Bronchial epithelial cell (primary cell): ENCODE measurements around the gene HMOX2. TPM values are rescaled to one million over a fixed set of nuclear protein-coding genes. Genes with fewer than 3 reads are reported as not detected.

Experiments
- DNase-seq: peaks from one replicate; pipeline ENCODE4 v3.0.0-alpha.2; 2010; ENCODE audit warnings: low read depth
- FAIRE-seq: peaks from 2 replicates; lab custom pipeline; 2011; peaks lifted over from hg19 to GRCh38; lab: Jason Lieb, UNC
- H3K27me3 ChIP-seq: 2 replicates; pipeline ENCODE4 v1.5.1; 2011; ENCODE audit warnings: low read length; ENCODE audit not compliant: control insufficient read depth, insufficient read depth
- H3K36me3 ChIP-seq: 2 replicates; pipeline ENCODE4 v1.5.1; 2011; ENCODE audit warnings: low read length; ENCODE audit not compliant: control insufficient read depth, insufficient read depth
- H3K4me3 ChIP-seq: 2 replicates; pipeline ENCODE4 v1.5.1; 2011; ENCODE audit warnings: mild to moderate bottlenecking, low read depth, low read length, control low read depth
- CTCF ChIP-seq: IDR thresholded peaks from 2 replicates; pipeline ENCODE4 v1.5.1; 2011; ENCODE audit warnings: mild to moderate bottlenecking, moderate library complexity, low read length, control low read depth, inconsistent platforms; ENCODE audit not compliant: insufficient read depth, severe bottlenecking
- total RNA-seq: library from RNA; depleted of rRNA; stranded (reverse); fragments of >200 nt; gene quantifications from 2 replicates; pipeline ENCODE4 v1.2.1, GENCODE V29; 2014

The HMOX2 gene
- total RNA-seq, 1 donor from 2014 or later, result 66.1 TPM

DNA sequence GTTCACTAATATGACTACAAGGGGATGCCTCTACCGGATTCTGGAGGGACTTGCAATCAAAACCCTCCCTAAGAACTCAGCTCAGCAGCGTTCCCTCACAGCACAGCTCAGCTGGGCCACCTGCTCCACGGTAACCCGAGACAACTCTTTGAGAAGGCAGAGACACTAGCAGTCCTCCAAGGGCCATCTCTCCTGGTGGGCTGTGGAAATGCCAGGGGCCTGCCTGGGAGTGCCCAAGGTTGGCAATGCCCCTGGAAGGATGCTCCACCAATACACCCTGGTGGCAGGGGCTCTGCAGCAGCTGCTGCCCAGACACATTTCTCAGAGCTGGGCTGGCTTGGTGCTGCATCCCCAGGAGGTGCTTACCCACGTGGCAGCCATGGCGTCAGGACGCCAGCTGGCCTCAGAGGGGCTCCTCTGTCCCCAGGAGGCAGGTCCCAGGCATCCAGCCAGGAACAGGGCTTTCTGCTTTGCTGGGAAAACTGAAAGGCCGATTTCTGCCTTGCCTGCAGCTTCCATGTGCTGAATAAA is 45.9 kb downstream of the HMOX2 start:
- FAIRE-seq (no peak), DNase-seq (no peak)
- H3K36me3 ChIP-seq, result peaks cover 6% of the 10 kb centered on the region
- H3K4me3 ChIP-seq, result no peak overlapping the region
- no peaks in the 10 kb centered on the region for H3K27me3 ChIP-seq
- no peak for TF ChIP-seq CTCF

- Histone ChIP-seq H3K36me3 (peaks cover 6% of the 10 kb centered on the region), H3K4me3 (no peak overlapping the region), H3K27me3 (no peaks in the 10 kb centered on the region)
- no peak for TF ChIP-seq CTCF
- DNase-seq, result no peak
- no peak for FAIRE-seq
Measured at GRCh38 chr16:4523686-4524085, 47.5 kb downstream of the HMOX2 start.

- Histone ChIP-seq H3K36me3 (peaks cover 6% of the 10 kb centered on the region), H3K4me3 (no peak overlapping the region), H3K27me3 (no peaks in the 10 kb centered on the region)
- DNase-seq (no peak), FAIRE-seq (no peak)
- TF ChIP-seq CTCF, result no peak
Measured at GRCh38 chr16:4524571-4524970, 48.4 kb downstream of the HMOX2 start.

DNA sequence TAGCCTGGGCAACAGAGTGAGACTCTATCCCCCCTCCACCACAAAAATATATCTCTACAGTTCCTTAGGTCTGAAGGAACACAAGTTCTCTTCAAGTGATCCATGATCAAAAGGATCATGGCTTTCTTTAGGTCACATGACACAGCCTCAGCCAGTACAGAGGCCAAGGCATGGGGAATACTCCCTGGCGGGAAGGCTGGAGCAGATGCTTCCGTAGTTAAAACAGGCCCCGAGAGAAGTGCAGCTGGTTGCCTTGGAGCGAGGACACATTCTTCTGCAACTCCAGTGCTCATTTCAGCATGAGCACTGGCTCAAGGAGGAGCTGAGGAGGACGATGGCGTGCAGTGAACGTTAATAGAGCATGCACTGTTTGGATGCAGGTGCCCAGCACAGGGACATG is 48.9 kb downstream of the HMOX2 start:
- no peak for DNase-seq
- Histone ChIP-seq H3K36me3 (peaks cover 6% of the 10 kb centered on the region), H3K27me3 (no peaks in the 10 kb centered on the region), H3K4me3 (no peak overlapping the region)
- FAIRE-seq, result no peak
- TF ChIP-seq CTCF, result no peak

DNA sequence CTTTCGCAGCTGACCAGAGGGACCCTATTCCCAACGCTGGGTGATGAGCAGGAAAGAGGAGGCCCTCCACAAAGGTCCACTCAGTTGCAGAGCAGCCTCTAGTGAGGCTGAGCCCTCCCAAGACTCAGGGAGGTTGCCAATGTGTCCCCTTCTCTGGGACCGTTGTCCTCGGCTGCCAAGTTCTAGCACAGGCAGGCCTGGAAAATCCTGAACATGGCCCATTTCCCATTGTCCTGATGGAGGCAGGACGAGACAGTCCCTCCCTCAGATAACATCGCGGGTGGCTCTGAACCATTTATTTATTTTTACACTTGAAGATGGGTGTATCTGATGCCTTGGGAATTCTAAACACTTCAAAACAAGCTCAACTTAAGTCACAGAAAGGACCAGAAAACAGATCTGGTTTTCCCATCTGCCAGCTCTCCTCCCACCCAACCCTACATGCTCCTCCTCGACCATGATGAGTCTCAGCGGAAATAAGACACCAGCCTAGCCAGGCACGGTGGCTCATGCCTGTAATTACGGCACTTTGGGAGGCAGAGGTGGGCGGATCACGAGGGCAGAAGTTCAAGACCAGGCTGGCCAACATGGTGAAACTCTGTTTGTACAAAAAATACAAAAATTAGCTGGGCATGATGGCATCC is 49.6 kb downstream of the HMOX2 start:
- no peak for TF ChIP-seq CTCF
- FAIRE-seq, result no peak
- DNase-seq, result no peak
- no peak overlapping the region for H3K4me3 ChIP-seq
- peaks cover 6% of the 10 kb centered on the region for H3K36me3 ChIP-seq
- H3K27me3 ChIP-seq, result no peaks in the 10 kb centered on the region
